GM18526 (cell line): ENCODE data around the gene APCDD1L.

Experiments used
- POLR2A ChIP-seq: IDR thresholded peaks from 3 replicates; pipeline ENCODE4 v1.6.1; 2011; ENCODE audit not compliant: insufficient read length; ENCODE audit errors: extremely low read depth

Gene APCDD1L

GRCh38 chr20:58467572-58468527 is 47.3 kb downstream of the APCDD1L start:
- TF ChIP-seq POLR2A, result no peak

GRCh38 chr20:58466729-58467571 is 48.2 kb downstream of the APCDD1L start:
- TF ChIP-seq POLR2A, result no peak

GRCh38 chr20:58466095-58466708 is 49.0 kb downstream of the APCDD1L start:
- no peak for TF ChIP-seq POLR2A

GRCh38 chr20:58464838-58465237 is 50.4 kb downstream of the APCDD1L start:
- TF ChIP-seq POLR2A, result no peak

- no peak for TF ChIP-seq POLR2A
Measured at GRCh38 chr20:58463256-58463655, 51.9 kb downstream of the APCDD1L start.

- TF ChIP-seq POLR2A, result no peak
Measured at GRCh38 chr20:58461899-58462298, 53.3 kb downstream of the APCDD1L start.

GRCh38 chr20:58461104-58461503 is 54.1 kb downstream of the APCDD1L start:
- TF ChIP-seq POLR2A, result no peak

GRCh38 chr20:58459058-58459750 is 56.0 kb downstream of the APCDD1L start:
- TF ChIP-seq POLR2A, result no peak

- no peak for TF ChIP-seq POLR2A
Measured at GRCh38 chr20:58458342-58459057, 56.7 kb downstream of the APCDD1L start.

GRCh38 chr20:58457083-58457695 is 58.0 kb downstream of the APCDD1L start:
- no peak for TF ChIP-seq POLR2A

- no peak for TF ChIP-seq POLR2A
Measured at GRCh38 chr20:58454460-58454859, 60.7 kb downstream of the APCDD1L start.

GRCh38 chr20:58453391-58453790 is 61.8 kb downstream of the APCDD1L start:
- TF ChIP-seq POLR2A, result no peak

GRCh38 chr20:58452667-58453255 is 62.4 kb downstream of the APCDD1L start:
- no peak for TF ChIP-seq POLR2A
